SU-DHL-6 (cell line): ENCODE data around the gene SLC12A5.

Source experiments
- H2AFZ ChIP-seq: fragments of 200-600 bp; sonication (generic); 2 replicates; pipeline ENCODE4 v1.6.1; 2014; ENCODE audit warnings: low read depth, mild to moderate bottlenecking, moderate library complexity, mixed read lengths, antibody characterized with exemption, low read length; ENCODE audit not compliant: severe bottlenecking
- H3F3A ChIP-seq: fragments of 200-600 bp; shearing (Covaris generic); 2 replicates; pipeline ENCODE4 v1.6.0; 2016; ENCODE audit warnings: antibody characterized with exemption, mild to moderate bottlenecking; ENCODE audit not compliant: insufficient read depth
- H3K27ac ChIP-seq: fragments of 200-600 bp; sonication (generic); 2 replicates; pipeline ENCODE4 v1.5.1; 2016; ENCODE audit warnings: low read depth, mild to moderate bottlenecking, low read length, moderate library complexity, mixed read lengths
- H3K27me3 ChIP-seq: fragments of 200-600 bp; sonication (generic), shearing (Covaris generic); 2 replicates; pipeline ENCODE4 v1.6.0; 2014; ENCODE audit warnings: mild to moderate bottlenecking, low read length
- H3K36me3 ChIP-seq: fragments of 200-600 bp; sonication (generic); 2 replicates; pipeline ENCODE4 v1.6.1; 2014; ENCODE audit warnings: mild to moderate bottlenecking, low read length, mixed read lengths
- H3K4me2 ChIP-seq: fragments of 300-600, 200-600 bp; shearing (Covaris generic), sonication (generic); 2 replicates; pipeline ENCODE4 v1.6.0; 2014; ENCODE audit warnings: low read length, low read depth, mild to moderate bottlenecking; ENCODE audit not compliant: poor library complexity, severe bottlenecking
- H3K4me3 ChIP-seq: fragments of 200-600 bp; sonication (generic); 2 replicates; pipeline ENCODE4 v1.5.1; 2014; ENCODE audit warnings: antibody characterized with exemption, low read length, mild to moderate bottlenecking, mixed read lengths; ENCODE audit not compliant: insufficient read depth, poor library complexity, severe bottlenecking
- H3K79me2 ChIP-seq: fragments of 200-600 bp; sonication (generic); 2 replicates; pipeline ENCODE4 v1.6.1; 2014; ENCODE audit warnings: mild to moderate bottlenecking, low read length, moderate library complexity; ENCODE audit not compliant: insufficient read depth
- H3K9ac ChIP-seq: fragments of 200-600 bp; sonication (generic); 2 replicates; pipeline ENCODE4 v1.7.0; 2014; ENCODE audit warnings: mild to moderate bottlenecking, low read length
- H3K9me2 ChIP-seq: fragments of 200-600 bp; sonication (generic); replicated peaks from 2 replicates; pipeline ENCODE4 v1.6.1; 2014; ENCODE audit warnings: low read length; ENCODE audit not compliant: insufficient read depth
- H3K9me3 ChIP-seq: fragments of 200-600 bp; sonication (generic); 2 replicates; pipeline ENCODE4 v1.6.1; 2014; ENCODE audit warnings: low read length, mixed read lengths; ENCODE audit not compliant: insufficient read depth
- H4K20me1 ChIP-seq: fragments of 200-600 bp; sonication (generic); 2 replicates; pipeline ENCODE4 v1.6.1; 2014; ENCODE audit warnings: low read depth, mild to moderate bottlenecking, antibody characterized with exemption, low read length, moderate library complexity, mixed read lengths
- EZH2phosphoT487 ChIP-seq: fragments of 200-600 bp; sonication (generic), shearing (Covaris generic); conservative IDR thresholded peaks from 2 replicates; pipeline ENCODE4 v1.6.1; 2018; ENCODE audit warnings: mild to moderate bottlenecking, antibody characterized with exemption, low read length, moderate library complexity, mixed read lengths
- TF ChIP-seq, protein P1 (sequence below): fragments of 200-600 bp; sonication (generic); IDR thresholded peaks from one replicate; pipeline ENCODE4 v1.5.1; 2017; ENCODE audit warnings: antibody characterized with exemption, mild to moderate bottlenecking, low read length, moderate library complexity; ENCODE audit not compliant: insufficient read depth, poor library complexity, severe bottlenecking

SLC12A5 gene

DNA sequence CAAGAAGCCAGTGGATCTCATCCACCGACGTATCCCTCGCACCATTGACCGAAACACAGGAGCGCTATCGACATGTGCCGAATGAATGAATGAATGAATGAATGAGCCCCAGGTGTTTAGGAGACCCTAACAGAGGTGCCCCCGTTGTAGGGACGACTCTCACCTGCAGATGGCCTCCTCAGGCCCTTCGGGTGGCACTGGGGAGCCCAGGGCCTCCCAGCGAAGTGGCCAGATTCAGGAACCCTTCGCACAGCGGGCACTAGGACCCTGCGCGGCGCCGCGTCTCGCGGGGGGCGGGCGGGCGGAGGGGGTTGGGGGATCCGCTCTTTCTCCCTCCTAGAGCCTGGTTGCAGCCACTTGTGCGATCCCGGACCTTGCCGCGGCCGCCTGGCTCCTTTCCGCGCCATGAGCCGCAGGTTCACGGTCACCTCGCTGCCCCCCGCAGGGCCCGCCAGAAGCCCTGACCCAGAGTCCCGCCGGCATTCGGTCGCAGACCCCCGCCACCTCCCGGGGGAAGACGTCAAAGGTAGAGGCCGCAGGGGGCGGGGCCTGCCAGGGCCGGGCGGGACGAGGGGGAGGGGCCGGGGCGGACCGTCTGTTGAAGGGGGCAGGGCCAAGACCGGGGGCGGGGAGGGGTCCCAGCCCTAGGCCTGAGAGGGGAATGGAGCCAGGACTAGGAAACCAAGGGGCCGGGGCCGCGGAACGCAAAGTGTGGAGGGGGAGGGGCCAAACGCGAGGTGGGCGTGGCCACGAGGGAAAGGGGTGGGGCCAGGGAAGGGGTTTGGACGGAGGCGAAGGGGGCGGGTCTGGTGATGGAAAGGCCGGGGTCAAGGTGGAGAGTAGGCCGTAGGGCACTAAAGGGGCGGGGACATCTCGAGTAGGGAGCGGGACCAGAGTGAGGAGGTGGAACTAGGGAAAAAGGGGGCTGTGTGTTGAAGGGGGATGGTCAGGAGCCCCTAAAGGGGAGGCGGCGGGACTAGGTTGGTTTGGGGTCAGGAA lies 7.4 kb upstream of the SLC12A5 start:
- no peaks in the 10 kb centered on the region for H3F3A ChIP-seq
- no peak for TF ChIP-seq EZH2phosphoT487
- TF ChIP-seq, protein P1, sequence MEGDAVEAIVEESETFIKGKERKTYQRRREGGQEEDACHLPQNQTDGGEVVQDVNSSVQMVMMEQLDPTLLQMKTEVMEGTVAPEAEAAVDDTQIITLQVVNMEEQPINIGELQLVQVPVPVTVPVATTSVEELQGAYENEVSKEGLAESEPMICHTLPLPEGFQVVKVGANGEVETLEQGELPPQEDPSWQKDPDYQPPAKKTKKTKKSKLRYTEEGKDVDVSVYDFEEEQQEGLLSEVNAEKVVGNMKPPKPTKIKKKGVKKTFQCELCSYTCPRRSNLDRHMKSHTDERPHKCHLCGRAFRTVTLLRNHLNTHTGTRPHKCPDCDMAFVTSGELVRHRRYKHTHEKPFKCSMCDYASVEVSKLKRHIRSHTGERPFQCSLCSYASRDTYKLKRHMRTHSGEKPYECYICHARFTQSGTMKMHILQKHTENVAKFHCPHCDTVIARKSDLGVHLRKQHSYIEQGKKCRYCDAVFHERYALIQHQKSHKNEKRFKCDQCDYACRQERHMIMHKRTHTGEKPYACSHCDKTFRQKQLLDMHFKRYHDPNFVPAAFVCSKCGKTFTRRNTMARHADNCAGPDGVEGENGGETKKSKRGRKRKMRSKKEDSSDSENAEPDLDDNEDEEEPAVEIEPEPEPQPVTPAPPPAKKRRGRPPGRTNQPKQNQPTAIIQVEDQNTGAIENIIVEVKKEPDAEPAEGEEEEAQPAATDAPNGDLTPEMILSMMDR, result no peak
- H3K9me3 ChIP-seq, result no peaks in the 10 kb centered on the region
- no peaks in the 10 kb centered on the region for H3K36me3 ChIP-seq
- H4K20me1 ChIP-seq, result no peaks in the 10 kb centered on the region
- no peaks in the 10 kb centered on the region for H3K79me2 ChIP-seq
- H3K27me3 ChIP-seq, result no peaks in the 10 kb centered on the region
- H3K4me3 ChIP-seq, result peak overlapping the region; percentile 53
- peak overlapping the region; percentile 29; the same call in 1 of the 2 replicates for H3K9ac ChIP-seq
- H3K9me2 ChIP-seq, result no peaks in the 10 kb centered on the region
- peak overlapping the region; percentile 31 for H2AFZ ChIP-seq
- H3K4me2 ChIP-seq, result peak overlapping the region; percentile 57
- H3K27ac ChIP-seq, result no peak overlapping the region

DNA sequence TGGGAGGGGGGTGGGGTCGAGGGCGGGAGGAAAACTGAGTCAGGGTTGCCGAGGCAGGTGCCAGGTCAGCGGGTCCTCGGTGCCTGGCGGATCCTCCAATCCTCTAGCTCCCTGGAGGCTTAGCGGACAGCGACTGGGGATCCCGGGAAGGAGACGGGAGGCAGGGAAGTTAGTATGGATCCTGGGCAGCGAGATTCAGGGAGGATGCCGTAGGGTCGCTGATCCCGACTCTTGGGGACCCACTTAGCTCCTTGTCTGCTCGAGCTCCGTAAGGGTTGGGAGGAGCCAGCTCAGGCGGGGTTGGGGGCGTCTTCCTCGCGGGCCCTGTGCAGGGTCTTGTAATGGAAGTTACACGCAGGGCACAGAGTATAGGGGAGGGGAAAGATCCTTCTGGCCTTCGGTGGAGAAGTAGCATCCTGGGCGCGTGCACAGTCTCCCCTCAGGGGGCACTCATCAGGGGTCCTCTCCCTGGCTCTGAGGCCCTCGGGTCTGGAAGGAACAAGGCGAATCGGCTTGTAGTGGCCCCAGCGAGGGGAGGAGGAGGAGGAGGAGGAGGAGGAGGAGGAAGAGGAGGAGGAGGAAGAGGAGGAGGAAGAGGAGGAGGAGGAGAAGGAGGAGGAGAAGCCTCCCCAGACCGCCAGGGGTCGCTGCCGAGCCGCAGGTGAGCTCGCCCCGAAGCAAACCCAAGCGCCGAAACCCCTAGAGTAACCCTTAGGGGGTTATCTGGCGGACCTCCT lies 6.4 kb upstream of the SLC12A5 start:
- H3K4me3 ChIP-seq, result no peak overlapping the region
- H3K9ac ChIP-seq, result no peak overlapping the region
- H3F3A ChIP-seq, result no peaks in the 10 kb centered on the region
- TF ChIP-seq EZH2phosphoT487, result no peak
- TF ChIP-seq, protein P1, result peak; percentile 45
- peak overlapping the region; percentile 57 for H3K4me2 ChIP-seq
- no peak overlapping the region for H2AFZ ChIP-seq
- no peak overlapping the region for H3K27ac ChIP-seq
- H3K27me3 ChIP-seq, result no peaks in the 10 kb centered on the region
- no peaks in the 10 kb centered on the region for H4K20me1 ChIP-seq
- H3K79me2 ChIP-seq, result no peaks in the 10 kb centered on the region
- H3K9me2 ChIP-seq, result no peaks in the 10 kb centered on the region
- H3K36me3 ChIP-seq, result no peaks in the 10 kb centered on the region
- no peaks in the 10 kb centered on the region for H3K9me3 ChIP-seq

DNA sequence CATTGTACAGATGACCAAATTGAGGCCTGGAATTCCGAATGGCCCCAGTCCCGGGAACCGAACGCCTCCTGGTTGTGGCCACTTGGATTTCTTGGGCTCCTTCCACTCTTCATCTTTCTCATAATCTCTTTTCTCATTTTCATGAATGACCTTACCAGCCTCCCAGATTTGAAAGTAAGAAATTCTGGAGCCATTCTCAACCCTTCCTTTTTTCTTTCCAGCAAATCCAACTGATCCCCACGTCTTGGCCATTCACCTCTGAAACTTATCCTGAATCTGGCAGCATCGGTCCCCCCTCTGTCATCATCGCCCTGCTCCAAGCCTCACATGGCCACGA lies 5.9 kb upstream of the SLC12A5 start:
- Histone ChIP-seq H3K9me2 (no peaks in the 10 kb centered on the region), H3K27me3 (no peaks in the 10 kb centered on the region), H3K4me2 (no peak overlapping the region), H4K20me1 (no peaks in the 10 kb centered on the region), H2AFZ (no peak overlapping the region), H3K9ac (no peak overlapping the region), H3K36me3 (no peaks in the 10 kb centered on the region), H3K79me2 (no peaks in the 10 kb centered on the region), H3F3A (no peaks in the 10 kb centered on the region), H3K4me3 (no peak overlapping the region), H3K9me3 (no peaks in the 10 kb centered on the region), H3K27ac (no peak overlapping the region)
- TF ChIP-seq, protein P1, result no peak
- TF ChIP-seq EZH2phosphoT487, result no peak
